Lung (tissue), 12 donors: Measurements from ENCODE around the gene TTYH3. TPM values are rescaled to one million over a fixed set of nuclear protein-coding genes. Genes with fewer than 3 reads are reported as not detected.

Source experiments
- ATAC-seq: fragments of 200-7000 bp; cut with Tn5 transposase; one replicate; pipeline ENCODE4 v1.9.1; 2020; ENCODE audit warnings: moderate number of reproducible peaks; ENCODE audit not compliant: insufficient read depth, low FRiP score
- DNase-seq, 3 donors: peaks; one replicate each; pipeline ENCODE4 v3.0.0-alpha.2; 2013 to 2017
- H3K27ac ChIP-seq, 2 donors: one replicate each; pipeline ENCODE4 v1.5.1; 2013; ENCODE audit warnings: mild to moderate bottlenecking in 2 of 2, moderate library complexity in 2 of 2, control low read depth in 1 of 2, inconsistent platforms in 1 of 2, low read depth in 1 of 2, low read length in 1 of 2
- H3K27me3 ChIP-seq, 3 donors: one replicate each; pipeline ENCODE4 v1.5.1; 2013; ENCODE audit warnings: low read length in 2 of 3; ENCODE audit not compliant: control insufficient read depth in 3 of 3, insufficient read depth in 3 of 3
- H3K36me3 ChIP-seq, 4 donors: one replicate each; pipeline ENCODE4 v1.5.1; 2013; ENCODE audit warnings: low read length in 4 of 4, mild to moderate bottlenecking in 1 of 4, moderate library complexity in 1 of 4; ENCODE audit not compliant: control insufficient read depth in 4 of 4, insufficient read depth in 4 of 4
- H3K4me1 ChIP-seq, 5 donors: one replicate each; pipeline ENCODE4 v1.5.1; 2013; ENCODE audit warnings: low read length in 5 of 5, mild to moderate bottlenecking in 2 of 5, moderate library complexity in 1 of 5; ENCODE audit not compliant: control insufficient read depth in 5 of 5, insufficient read depth in 5 of 5
- H3K4me3 ChIP-seq: one replicate; pipeline ENCODE4 v1.5.1; 2013; ENCODE audit warnings: mild to moderate bottlenecking, control low read depth, moderate library complexity
- H3K9ac ChIP-seq, 2 donors: one replicate each; pipeline ENCODE4 v1.5.1; 2013; ENCODE audit warnings: low read length in 2 of 2, control low read depth in 1 of 2; ENCODE audit not compliant: insufficient read depth in 1 of 2
- H3K9me3 ChIP-seq, 4 donors: one replicate each; pipeline ENCODE4 v1.5.1; 2013; ENCODE audit warnings: low read length in 3 of 4, mild to moderate bottlenecking in 1 of 4, moderate library complexity in 1 of 4; ENCODE audit not compliant: control insufficient read depth in 4 of 4, insufficient read depth in 3 of 4
- CTCF ChIP-seq: IDR thresholded peaks from 2 replicates; pipeline ENCODE4 v1.5.1; 2012; ENCODE audit warnings: mild to moderate bottlenecking; ENCODE audit errors: control extremely low read depth, extremely low read depth
- WGBS, 2 donors: extraction: QIAGEN DNeasy Blood & Tissue Kit; methylation state at CpG; one replicate each; pipeline ENCODE4 v1.1.7; 2013; 5-methylcytosine and 5-hydroxymethylcytosine counted together
- polyA plus RNA-seq, 2 donors: library from polyadenylated mRNA; stranded (reverse); fragments of 200-250 nt; gene quantifications; one replicate each; pipeline ENCODE4 v1.2.1, GENCODE V29; 2013
- total RNA-seq, 2 donors: library from RNA; depleted of rRNA in 1 of 2; stranded (reverse); fragments of >200 nt in 1 of 2; gene quantifications; one replicate each; pipeline ENCODE4 v1.2.1, GENCODE V29; 2014 to 2021
- donor health status: control.
- donor health status: control.
- donor health status: Bipolar disorder and iron deficiency.
- donor health status: healthy.
- donor health status: DM: yes; HTN: yes; CAD: no.

The TTYH3 gene
- total and polyA plus RNA-seq, 4 donors: 14.3 to 74.0 (median 55.8) TPM

GRCh38 chr7:2626498-2627117, 5.2 kb upstream of the TTYH3 start:
- Histone ChIP-seq H3K27me3 (no peaks in the 10 kb centered on the region), H3K27ac (peak overlapping the region; percentile 51 to 79), H3K4me1 (peaks cover 0 to 39% (median 18%) of the 10 kb centered on the region in 5 donors), H3K9ac (no peak overlapping the region), H3K36me3 (no peaks in the 10 kb centered on the region), H3K4me3 (no peak overlapping the region), H3K9me3 (no peaks in the 10 kb centered on the region)
- no peak for TF ChIP-seq CTCF
- WGBS, 2 donors: 67 to 75% methylated on average over 20 of the region's 20 CpGs
- DNase-seq (peak; percentile 74 to 81 (median 78)), ATAC-seq (no peak)

GRCh38 chr7:2627258-2628129, 4.3 kb upstream of the TTYH3 start:
- 85 to 90% methylated on average over 9 of the region's 9 CpGs for WGBS, 2 donors
- no peak for ATAC-seq
- Histone ChIP-seq H3K27ac (peak overlapping the region; percentile 51 to 79), H3K9me3 (no peaks in the 10 kb centered on the region), H3K36me3 (no peaks in the 10 kb centered on the region), H3K27me3 (no peaks in the 10 kb centered on the region), H3K4me3 (no peak overlapping the region), H3K9ac (no peak overlapping the region), H3K4me1 (peaks cover 0 to 30% (median 9%) of the 10 kb centered on the region in 5 donors)
- no peak for DNase-seq
- no peak for TF ChIP-seq CTCF

- Histone ChIP-seq H3K4me3 (no peak overlapping the region), H3K9ac (no peak overlapping the region), H3K9me3 (peaks cover 0 to 2% (median 0%) of the 10 kb centered on the region in 4 donors), H3K27me3 (no peaks in the 10 kb centered on the region), H3K4me1 (peaks cover 0 to 28% (median 7%) of the 10 kb centered on the region in 5 donors), H3K36me3 (no peaks in the 10 kb centered on the region), H3K27ac (no peak overlapping the region)
- DNase-seq: no peak
- no peak for TF ChIP-seq CTCF
- no peak for ATAC-seq
- 84 to 87% methylated on average over 12 of the region's 12 CpGs for WGBS, 2 donors
These were observed 3.7 kb upstream of the TTYH3 start for GRCh38 chr7:2628130-2628482.
